ENCODE measurements around the gene TRIM69.
"Not testable (repeated sequence)": the region's sequence is repeated elsewhere in the genome, so short reads cannot be mapped to it uniquely, and the experiment has no call there.

The TRIM69 gene

DNA sequence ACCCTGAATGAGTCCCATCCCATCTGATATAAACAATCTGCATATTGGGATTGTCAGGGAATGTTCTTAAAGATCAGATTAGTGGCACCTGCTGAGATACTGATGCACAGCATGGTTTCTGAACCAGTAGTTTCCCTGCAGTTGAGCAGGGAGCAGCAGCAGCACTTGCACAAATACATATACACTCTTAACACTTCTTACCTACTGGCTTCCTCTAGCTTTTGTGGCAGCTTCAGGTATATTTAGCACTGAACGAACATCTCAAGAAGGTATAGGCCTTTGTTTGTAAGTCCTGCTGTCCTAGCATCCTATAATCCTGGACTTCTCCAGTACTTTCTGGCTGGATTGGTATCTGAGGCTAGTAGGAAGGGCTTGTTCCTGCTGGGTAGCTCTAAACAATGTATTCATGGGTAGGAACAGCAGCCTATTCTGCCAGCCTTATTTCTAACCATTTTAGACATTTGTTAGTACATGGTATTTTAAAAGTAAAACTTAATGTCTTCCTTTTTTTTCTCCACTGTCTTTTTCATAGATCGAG is 20.5 kb upstream of the TRIM69 start:
- no peak for DNase-seq (ENCODE audit: low spot score)

DNA sequence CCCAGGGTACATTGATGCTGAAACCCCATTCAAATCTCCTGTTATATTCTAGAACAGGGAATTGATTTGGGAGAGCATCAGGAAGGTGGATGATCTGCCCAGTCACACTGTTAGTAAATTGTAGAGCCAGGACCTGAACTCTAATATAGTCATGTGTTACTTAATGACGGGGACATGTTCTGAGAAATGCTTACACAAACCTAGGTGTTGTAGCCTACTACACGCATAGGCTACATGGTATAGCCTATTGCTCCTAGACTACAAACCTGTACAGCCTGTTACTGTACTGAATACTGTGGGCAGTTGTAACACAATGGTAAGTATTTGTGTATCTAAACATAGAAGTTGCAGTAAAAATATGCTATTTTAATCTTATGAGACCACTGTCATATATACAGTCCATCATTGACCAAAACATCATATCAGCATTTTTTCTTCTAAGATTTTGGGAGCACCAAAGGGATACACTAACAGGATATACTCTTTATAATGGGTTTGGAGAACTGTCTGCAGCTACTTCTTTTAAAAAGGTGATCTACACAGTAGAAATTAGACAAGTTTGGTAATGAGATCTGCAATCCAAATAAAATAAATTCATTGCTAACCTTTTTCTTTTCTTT is 19.2 kb upstream of the TRIM69 start:
- DNase-seq (ENCODE audit: low spot score) = no peak

DNA sequence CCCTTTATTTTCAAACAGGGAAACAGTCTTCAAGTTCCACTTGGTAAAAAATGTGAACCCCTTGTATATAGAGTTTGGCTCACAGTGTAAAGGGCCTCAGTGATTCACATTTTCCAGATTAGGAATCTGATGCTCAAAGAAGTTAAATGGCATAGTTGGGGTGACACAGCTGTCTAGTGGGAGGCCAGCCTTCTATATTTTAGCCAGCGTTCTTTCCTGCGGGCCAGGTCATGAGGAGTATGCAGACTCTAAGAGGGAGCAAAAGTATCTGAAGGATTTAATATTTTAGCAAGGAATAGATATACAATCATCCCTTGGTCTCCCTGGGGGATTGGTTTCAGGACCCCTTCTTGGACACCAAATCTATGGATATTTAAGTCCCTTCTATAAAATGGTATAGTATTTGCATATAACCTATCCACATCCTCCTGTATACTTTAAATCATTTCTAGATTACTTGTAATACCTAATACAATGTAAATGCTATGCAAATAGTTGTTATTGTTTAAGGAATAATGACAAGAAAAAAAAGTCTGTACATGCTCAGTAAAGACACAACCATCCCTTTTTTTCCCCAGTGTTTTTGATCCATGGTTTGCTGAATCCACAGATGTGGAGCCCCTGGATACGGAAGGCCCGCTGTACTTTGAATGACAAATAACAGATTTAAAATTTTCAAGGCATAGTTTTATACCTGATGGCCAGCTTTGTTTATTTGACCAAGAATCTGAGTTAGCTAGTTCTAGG is 18.0 kb upstream of the TRIM69 start:
- DNase-seq (ENCODE audit: low spot score) = no peak

DNA sequence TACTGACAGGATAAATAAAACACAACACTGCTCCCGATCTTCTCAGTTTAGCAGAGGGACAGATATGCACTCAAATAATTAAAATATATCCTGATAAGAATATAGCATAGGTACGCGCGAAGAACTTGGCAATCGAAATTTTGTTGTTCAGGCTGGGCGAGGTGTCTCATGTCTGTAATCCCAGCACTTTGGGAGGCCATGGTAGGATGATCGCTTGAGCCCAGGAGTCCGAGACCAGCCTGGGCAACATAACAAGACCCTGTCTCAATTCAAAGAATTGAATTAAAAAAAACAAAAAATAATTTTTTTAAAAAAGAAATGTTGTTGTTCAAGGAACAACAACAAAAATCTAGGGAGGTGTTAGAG is 17.4 kb upstream of the TRIM69 start:
- no peak for DNase-seq (ENCODE audit: low spot score)

DNA sequence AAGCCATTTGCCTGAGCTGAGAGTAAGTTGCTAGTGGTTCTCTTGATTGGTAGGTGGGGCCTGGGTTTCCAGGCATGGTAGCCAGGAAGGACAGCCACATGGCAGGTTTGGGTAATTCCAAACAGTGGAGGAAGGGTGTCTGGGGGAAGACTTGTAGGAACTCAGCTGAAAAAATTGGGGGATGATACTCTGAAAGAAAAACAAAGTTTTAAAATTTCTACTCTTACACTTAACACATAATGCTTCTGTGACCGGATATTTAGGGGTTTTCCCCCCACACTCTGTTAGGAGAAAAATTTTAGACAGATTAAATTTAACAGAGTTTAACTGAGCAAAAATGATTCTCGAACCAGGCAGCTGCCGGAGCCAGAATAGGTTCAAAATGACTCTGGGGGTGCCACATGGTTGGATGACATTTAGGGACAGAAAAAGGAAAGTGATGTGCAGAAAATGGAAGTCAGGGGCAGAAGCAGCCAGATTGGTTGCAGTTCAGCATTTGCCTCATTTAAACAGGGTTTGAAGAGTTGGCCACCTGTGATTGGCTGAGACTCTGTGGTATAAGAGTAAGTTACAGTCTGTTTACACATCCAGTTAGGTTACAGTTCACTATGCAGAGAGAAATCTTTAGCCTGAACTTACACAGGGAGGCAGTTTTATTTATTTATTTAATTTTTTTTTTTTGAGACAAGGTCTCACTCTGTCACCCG is 16.9 kb upstream of the TRIM69 start:
- peak; percentile 70 for DNase-seq (ENCODE audit: low spot score)

DNA sequence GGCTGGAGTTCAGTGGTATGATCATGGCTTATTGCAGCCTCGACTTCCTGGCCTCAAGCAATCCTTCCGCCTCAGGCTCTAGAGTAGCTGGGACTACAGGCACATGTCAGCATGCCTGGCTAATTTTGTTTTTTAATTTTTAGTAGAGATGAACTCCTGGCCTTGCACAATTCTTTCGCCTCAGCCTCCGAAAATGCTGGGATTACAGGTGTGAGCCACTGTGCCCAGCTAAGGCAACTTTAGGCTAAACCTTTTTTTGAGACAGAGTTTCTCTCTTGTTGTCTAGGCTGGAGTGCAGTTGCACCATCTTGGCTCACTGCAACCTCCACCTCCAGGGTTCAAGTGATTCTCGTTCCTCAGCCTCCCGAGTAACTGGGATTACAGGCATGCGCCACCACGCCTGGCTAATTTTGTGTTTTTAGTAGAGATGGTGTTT is 16.3 kb upstream of the TRIM69 start:
- not testable (repeated sequence) for DNase-seq (ENCODE audit: low spot score)

DNA sequence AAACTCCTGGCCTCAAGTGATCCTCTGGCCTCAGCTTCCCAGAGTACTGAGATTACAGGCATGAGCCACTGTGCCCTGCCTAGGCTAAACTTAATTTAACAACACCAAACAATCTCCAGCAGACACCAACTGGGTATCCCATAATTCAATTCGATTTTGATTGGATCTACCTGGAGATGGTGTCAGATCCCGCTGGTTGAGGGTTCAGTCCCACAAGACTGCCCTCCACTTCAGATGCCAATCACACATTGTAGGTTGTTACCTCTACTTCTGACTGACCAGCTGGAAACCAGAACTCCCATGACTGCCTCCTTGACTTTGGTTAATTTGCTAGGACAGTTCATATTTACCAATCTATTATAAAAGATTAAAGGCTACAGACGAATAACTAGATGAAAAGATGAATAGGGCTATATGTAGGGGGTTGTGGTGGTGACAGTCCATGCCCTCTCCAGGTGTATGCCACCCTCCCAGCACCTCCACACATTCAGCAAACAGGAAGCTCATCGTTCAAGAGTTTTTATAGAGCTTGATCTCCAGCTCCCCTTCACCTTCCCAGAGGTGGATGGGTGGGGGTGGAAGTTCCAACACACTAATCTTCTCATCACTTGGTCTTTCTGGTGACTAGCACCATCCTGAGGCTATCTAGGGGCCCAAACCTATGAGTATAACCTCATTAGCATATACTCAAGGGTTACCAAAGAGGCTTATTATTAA is 15.7 kb upstream of the TRIM69 start:
- DNase-seq (ENCODE audit: low spot score) = no peak

DNA sequence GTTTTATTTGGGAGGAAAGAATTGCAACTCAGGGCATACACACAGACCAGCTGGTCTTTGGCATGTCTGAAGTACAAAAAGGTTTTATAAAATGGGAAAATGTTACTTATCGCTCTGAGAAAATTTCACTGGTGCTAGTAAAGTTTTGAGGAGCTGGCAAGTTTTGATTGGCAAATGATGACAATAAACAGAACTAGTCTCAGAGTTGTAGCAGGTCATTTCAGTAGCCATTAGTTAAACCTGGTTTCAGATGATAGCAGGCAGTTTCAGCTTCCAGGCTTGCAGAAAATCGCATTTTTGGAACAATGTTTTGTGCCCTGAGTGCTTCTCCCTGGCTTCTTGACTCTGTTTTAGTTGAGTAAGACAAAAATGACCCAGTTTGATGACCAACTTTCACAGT is 14.3 kb upstream of the TRIM69 start:
- no peak for DNase-seq (ENCODE audit: low spot score)

DNA sequence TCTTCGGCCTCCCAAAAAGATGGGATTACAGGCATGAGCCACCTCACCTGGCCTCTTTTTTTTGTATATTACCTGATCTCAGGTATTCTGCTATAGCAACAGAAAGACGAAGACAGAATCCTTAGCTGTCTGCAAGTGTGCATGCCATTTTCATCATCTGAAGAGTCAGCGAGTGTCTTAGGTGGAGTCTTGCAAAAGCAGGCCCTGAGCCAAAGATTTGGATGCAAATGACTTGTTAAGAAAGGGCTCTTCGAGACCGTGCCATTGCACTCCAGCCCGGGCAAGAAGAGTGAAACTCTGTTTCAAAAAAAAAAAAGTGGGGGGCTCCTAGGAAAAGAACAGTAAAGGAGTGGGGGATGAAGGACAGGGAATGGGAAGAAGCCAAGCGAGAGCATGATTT is 10.2 kb upstream of the TRIM69 start:
- DNase-seq (ENCODE audit: low spot score) = no peak

DNA sequence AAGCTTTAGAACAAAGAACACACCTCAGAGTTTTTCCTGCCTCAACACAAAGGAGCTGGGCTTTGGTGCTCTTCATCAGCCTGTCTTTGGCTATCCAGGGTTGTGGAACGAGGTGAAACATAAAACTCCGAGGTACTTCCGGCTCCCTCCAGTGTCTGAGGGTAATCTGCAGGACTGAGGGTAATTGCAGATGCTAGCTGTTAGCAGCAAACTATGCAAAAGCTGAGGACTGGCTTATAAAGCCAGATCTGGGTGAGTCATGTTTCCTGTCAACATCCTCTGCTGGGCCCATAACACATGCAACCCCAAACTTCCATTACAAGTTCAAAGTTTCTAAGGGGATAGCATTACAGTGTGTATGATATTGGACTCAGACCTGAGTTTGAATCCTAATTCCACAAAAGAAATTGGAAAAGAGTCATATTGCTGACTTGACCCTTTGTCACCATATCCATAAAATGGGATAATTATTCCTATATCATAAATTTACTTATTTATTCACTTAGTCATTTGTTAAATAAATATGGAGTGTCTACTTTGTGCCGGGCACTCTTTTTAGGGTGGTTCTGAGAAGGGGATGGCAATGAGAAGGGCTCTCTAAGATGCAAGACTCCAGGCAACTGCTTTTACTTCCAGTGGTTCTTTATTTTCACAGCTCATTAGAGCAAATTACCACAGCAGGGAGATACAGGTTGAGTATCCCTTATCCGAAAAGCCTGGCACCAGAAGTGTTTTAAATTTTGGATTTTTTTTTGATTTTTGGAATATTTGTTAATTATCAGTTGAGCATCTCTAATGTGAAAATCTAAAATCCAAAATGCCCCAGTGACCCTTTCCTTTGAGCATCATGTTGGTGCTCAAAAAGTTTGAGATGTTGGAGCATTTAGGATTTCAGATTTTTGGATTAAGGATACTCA is 9.5 kb upstream of the TRIM69 start:
- DNase-seq (ENCODE audit: low spot score) = peak; percentile 92

DNA sequence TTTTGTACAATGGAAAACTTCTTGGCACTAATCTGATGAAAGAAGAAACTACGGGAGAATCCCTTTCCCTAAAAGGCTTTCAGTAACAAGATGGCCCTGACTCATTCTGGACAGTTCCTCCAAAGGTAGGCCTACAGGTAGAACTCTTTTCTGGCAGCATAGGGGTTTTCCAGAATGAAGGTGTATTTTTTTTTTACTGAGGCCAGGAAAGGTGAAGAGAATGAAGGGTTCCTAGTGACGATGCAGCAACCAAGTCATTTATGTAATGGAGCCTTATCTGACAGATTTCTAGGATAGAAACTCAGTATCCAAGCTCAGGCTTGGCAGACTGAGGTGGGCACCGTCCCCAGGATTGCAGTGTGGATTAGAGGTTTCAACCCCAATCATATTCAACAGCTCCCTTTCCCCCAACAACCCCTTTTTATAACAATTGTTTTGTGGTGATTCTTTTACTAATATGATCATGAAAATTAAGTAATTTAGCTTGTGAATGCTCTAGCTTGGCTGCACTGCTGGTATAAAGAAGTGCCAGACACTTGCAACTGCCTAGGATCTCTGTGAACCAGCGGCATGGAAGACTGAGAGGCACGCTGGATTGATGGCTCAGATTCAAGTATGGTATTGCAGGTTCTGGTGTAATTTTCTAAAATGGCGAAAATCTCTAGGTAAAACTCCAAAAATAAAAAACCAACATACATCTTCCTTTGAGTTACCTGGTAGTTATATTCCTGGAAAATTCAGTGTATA is 8.7 kb upstream of the TRIM69 start:
- DNase-seq (ENCODE audit: low spot score) = peak; percentile 49

DNA sequence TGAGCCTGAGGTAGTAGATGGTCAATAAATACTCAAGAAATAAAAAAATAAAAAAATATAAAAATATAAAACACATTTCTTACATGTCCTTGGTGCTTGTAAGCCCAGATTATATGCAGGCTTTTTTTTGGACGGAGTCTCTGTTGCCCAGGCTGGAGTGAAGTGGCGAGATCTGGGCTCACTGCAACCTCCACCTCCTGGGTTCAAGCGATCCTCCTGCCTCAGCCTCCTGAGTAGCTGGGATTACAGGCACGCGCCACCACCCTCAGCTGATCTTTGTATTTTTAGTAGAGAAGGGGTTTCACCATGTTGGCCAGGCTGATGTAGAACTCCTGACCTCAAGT is 8.1 kb upstream of the TRIM69 start:
- DNase-seq (ENCODE audit: low spot score) = not testable (repeated sequence)

DNA sequence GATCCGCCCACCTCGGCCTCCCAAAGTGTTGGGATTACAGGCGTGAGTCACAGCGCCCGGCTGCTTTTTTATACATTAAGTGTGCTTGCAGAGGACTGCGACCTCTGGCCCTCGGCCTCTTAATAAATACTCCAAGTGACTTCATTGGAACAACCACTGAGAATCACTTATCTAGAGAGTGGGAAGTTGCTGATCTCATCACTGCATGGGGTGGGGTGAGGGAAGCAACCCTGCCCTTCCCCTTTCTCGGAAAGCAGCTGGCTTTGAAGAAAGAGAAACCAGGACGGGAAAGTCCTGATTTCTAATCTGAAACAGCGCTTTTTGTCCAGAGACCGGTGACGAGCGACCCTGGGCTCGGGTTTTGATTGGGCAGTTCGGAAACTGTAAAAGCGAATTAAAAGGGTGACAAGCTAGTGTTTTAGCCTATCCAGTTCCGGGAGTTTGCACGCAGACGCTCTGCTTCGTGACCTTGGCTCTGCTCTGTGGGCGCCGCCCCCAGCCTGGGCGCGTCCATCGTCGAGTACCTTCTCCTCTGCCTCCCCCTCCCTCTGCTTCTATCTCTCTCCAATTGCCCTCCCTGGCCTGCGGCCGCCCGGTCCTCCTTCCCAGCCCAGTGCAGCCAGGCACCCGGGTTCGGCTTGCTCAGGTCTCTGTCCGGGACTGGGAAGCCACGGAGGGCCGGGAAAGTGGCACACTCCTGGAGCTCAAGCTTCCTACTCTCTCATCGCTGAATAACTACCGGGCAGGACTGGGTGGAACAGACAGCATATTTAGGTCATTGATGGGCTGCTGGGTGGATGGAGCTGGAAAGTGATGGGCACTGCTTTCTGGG is 7.5 kb upstream of the TRIM69 start:
- peak; percentile 99 for DNase-seq (ENCODE audit: low spot score)

DNA sequence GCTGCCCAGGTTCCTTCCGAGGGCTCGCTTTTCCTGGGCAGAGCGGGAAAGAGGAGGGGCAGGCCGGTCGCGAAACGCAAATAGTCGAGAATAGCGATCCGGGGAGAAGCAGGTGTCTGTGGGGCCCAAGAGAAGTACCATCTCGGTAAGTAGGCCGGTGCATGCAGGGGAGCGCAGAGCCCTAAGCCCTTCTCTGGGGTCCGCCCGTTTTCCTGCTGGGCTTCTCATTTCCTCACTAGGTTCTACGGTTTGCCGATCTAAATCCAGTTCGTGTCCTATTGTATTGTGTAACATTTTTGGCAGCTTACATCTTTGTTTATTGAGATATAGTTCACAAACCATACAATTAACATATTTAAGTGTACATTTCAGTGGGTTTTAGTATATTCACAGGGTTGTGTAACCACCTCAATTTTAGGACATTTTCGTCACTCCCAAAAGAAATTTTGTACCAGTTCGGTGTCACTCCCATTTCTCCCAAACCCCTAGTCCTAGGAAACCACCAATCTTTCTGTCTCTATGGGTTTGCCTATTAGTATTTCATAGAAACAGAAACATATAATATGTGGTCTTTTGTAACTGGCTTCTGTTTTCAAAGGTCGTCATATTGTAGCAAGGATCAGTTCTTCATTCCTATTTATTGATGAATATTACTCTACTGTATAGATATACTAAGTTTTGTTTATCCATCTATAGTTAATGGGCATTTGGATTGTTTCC is 6.8 kb upstream of the TRIM69 start:
- no peak for DNase-seq (ENCODE audit: low spot score)

DNA sequence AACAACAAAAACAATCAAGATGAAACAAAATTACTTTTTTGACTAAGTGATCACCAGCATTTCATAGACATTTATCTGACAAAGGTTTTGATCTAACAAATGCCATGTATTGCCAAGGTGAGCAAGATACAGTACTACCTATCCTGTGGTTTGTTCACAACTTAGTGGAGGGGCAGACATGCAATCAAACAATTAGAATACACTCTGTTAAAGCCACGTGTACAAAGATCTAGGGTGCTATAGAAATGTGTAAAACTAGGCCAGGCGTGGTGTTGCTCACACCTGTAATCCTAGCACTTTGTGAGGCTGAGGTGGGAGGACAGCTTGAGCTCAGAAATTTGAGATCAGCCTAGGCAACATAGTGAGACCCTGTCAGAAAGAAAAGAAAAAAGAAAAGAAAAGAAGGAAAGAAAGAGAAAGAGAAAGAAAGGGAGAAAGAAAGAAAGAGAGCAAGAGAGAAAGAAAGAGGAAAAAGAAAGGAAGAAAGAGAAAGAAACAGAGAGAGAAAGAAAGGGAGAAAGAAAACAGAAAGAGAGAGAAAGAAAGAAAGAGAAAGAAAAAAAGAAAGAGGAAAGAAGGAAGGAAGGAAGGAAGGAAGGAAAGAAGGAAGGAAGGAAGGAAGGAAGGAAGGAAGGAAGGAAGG is 1.4 kb upstream of the TRIM69 start:
- DNase-seq (ENCODE audit: low spot score) = no peak

DNA sequence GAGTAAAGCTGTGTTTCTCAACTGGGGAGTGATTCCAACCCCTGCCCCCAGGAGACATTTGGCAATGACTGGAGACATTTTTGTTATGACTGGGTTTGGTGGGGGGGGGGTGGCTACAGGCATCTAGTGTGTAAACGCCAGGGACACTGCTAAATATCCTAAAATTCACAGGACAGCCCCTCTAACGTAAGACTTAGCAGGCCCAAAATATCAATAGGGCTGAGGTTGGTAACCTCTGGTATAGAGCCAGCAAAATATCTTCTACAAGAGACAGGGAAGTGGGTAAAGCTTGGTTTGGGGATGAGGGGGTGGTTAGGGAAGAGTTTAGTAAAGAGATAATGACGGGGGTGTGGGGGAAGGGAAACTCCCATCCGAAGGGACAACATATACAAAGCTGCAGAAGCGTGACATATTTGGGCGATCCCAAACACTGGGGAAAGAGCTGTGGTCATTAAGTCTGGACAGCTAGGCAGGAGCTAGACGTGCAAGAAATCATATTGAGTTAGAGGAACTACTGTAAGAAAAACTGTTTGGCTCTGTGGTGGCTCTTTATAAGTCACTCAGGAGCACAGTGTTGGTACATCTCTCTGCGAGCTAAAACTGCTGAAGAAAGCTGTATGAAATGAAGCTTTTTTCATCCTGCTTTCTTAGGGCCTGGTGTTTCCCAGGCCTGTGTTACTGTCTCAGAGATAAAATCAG is 697 bp upstream of the TRIM69 start:
- DNase-seq (ENCODE audit: low spot score) = no peak

DNA sequence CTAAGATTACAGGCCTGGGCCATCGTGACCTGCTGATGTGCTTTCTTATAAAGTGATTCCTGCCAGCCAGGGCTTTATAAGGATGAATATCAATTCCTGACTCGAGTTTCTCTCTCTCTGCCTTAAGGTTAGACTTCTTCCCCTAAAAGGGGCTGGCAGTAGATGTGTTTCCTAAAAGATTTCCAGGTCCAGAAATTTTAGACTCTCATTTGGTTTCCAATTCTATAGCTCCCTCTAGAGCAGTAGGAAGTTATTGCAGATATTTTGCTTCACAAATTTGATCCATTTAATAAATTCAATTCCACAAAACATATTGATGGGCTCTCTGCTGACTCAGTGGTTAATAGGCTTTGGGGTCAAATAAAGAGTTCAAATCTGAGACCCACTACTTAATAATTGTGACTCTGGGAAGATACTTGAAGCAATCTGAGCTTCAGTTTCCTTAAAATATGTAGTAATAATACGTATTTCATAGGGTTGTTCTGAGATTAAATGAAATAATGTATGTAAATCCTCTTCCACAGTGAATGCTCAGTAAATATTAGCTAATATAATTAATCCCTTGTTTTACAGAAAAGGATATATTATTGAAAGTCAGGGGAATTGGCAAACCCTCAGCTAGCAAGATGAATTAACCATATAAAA is 2.1 kb downstream of the TRIM69 start:
- peak; percentile 67 for DNase-seq (ENCODE audit: low spot score)
